ENCODE measurements around the gene TWF2. TPM values are rescaled to one million over a fixed set of nuclear protein-coding genes. Genes with fewer than 3 reads are reported as not detected.

TWF2 gene
- polyA plus RNA-seq, 2 of the 4 experiments (the other 2 are of a cell fraction) = 36.8 to 53.6 TPM

DNA sequence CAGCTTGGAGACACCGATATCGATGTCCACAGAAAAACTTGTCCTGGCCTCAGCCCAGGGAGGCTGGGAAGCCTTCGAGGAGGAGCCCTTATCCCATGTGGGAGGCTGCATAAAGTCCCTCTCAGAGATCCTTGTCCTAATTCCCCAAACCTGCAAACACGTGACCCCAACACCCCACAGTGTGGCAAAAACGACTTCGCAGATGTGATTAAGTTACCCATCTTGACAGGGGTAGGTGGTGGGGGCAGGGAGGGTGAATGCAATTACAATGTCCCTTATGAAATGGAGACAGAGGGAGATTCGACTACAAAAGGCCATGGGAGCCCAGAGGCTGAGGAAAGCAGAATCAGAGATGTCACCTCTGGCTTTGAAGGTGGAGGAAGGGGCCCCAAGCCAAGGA, 11.2 kb downstream of the TWF2 start:
- no peaks in the 10 kb centered on the region for H3K4me1 ChIP-seq
- FAIRE-seq (no peak), DNase-seq (ENCODE audit: low read depth in 1 of 2, low spot score in 1 of 2) (no peak), ATAC-seq (no peak)
- CTCF ChIA-PET = interaction anchor here (0.7 to 12.2 kb wide), 4 partner anchors 6 to 144 kb away, joined by 3 to 198 read pairs (median 6); partner anchors contain the start of gene TWF2
- H3K4me3 ChIP-seq = no peak overlapping the region
- POLR2A ChIA-PET = interaction anchor here (1.0 kb wide), 1 partner anchor 11 kb away, joined by 3 read pairs; no protein-coding TSS in a partner anchor
- no peaks in the 10 kb centered on the region for H3K9me3 ChIP-seq
- no peak overlapping the region for H3K4me2 ChIP-seq
- WGBS (ENCODE audit: missing lambda C conversion rate) = 82% methylated on average over 4 of the region's 7 CpGs
- no peak overlapping the region for H3K27ac ChIP-seq
- TF ChIP-seq HEYL (CRISPR knock-in tag; IDR thresholded peaks at IDR 0.05) = no peak
- TF ChIP-seq, protein P1, sequence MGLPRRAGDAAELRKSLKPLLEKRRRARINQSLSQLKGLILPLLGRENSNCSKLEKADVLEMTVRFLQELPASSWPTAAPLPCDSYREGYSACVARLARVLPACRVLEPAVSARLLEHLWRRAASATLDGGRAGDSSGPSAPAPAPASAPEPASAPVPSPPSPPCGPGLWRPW (IDR thresholded peaks at IDR 0.05) = no peak
- no peak for TF ChIP-seq GATA3 (IDR thresholded peaks at IDR 0.05; ENCODE audit: borderline replicate concordance)
- TF ChIP-seq FOSB (CRISPR knock-in tag; IDR thresholded peaks at IDR 0.05) = no peak
- TF ChIP-seq RAD21 (conservative IDR thresholded peaks at IDR 0.05 in 1 of 2, IDR thresholded peaks at IDR 0.05 in 1 of 2) = no peak
- no peak for TF ChIP-seq ZC3H11A (IDR thresholded peaks at IDR 0.05)
- TF ChIP-seq NR3C1 (IDR thresholded peaks at IDR 0.05) = no peak
- no peak for TF ChIP-seq HOXB5 (CRISPR knock-in tag; IDR thresholded peaks at IDR 0.05)
- no peak for TF ChIP-seq EHMT2 (IDR thresholded peaks at IDR 0.05; ENCODE audit: low read depth)
- TF ChIP-seq, protein P2, sequence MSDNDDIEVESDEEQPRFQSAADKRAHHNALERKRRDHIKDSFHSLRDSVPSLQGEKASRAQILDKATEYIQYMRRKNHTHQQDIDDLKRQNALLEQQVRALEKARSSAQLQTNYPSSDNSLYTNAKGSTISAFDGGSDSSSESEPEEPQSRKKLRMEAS (IDR thresholded peaks at IDR 0.05) = no peak

DNA sequence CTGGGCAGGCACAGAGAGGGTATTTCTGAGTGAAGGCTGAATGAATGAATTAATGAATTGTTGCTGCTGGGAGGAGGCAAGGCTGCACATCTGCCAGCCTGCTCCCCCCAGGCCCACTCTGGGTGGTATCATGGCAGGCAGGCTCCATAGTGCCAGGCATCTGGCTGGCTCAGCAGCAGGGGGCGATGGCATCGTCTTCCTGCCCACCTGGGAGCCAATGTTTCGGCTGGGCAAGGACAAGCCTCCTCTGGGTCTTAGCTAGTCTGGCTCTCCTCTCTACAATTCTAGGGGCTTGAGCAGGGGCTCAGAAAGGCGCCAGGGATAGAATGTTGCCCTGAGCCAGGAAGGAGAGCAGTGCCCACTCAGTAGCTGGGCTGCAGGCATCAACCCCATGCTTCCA, 11.8 kb downstream of the TWF2 start:
- CTCF ChIA-PET = interaction anchor here (0.7 to 12.2 kb wide), 4 partner anchors 7 to 145 kb away, joined by 3 to 198 read pairs (median 6); partner anchors contain the start of gene TWF2
- Histone ChIP-seq H3K4me1 (no peaks in the 10 kb centered on the region), H3K4me2 (no peak overlapping the region), H3K9me3 (no peaks in the 10 kb centered on the region), H3K27ac (no peak overlapping the region), H3K4me3 (no peak overlapping the region)
- FAIRE-seq (no peak), DNase-seq (ENCODE audit: low read depth in 1 of 2, low spot score in 1 of 2) (no peak), ATAC-seq (0 out of 6 replicates have a peak, but pooled peaks of 1 of the 2 experiments have one; percentile 11)
- TF ChIP-seq POLR2AphosphoS2 (conservative IDR thresholded peaks at IDR 0.05; ENCODE audit: low read length) (no peak), RARB (CRISPR knock-in tag; IDR thresholded peaks at IDR 0.05) (no peak), CHD4 (IDR thresholded peaks at IDR 0.05; ENCODE audit: borderline replicate concordance) (no peak), FOSB (CRISPR knock-in tag; IDR thresholded peaks at IDR 0.05) (no peak), JUNB (IDR thresholded peaks at IDR 0.05) (no peak), RCOR1 (IDR thresholded peaks at IDR 0.05; ENCODE audit: low read depth, low read length) (no peak), PHF8 (IDR thresholded peaks at IDR 0.05; ENCODE audit: borderline replicate concordance, low read depth) (no peak), KDM1A (IDR thresholded peaks at IDR 0.05; ENCODE audit: low read depth) (no peak), HOXB5 (CRISPR knock-in tag; IDR thresholded peaks at IDR 0.05) (no peak)
- TF ChIP-seq, protein P3, sequence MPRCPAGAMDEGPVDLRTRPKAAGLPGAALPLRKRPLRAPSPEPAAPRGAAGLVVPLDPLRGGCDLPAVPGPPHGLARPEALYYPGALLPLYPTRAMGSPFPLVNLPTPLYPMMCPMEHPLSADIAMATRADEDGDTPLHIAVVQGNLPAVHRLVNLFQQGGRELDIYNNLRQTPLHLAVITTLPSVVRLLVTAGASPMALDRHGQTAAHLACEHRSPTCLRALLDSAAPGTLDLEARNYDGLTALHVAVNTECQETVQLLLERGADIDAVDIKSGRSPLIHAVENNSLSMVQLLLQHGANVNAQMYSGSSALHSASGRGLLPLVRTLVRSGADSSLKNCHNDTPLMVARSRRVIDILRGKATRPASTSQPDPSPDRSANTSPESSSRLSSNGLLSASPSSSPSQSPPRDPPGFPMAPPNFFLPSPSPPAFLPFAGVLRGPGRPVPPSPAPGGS (IDR thresholded peaks at IDR 0.05) = no peak
- TF ChIP-seq, protein P4, sequence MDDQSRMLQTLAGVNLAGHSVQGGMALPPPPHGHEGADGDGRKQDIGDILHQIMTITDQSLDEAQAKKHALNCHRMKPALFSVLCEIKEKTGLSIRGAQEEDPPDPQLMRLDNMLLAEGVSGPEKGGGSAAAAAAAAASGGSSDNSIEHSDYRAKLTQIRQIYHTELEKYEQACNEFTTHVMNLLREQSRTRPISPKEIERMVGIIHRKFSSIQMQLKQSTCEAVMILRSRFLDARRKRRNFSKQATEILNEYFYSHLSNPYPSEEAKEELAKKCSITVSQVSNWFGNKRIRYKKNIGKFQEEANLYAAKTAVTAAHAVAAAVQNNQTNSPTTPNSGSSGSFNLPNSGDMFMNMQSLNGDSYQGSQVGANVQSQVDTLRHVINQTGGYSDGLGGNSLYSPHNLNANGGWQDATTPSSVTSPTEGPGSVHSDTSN (IDR thresholded peaks at IDR 0.05) = no peak
- WGBS (ENCODE audit: missing lambda C conversion rate) = 87% methylated on average over 3 of the region's 4 CpGs
- POLR2A ChIA-PET = interaction anchor here (1.0 kb wide), 1 partner anchor 11 kb away, joined by 3 read pairs; no protein-coding TSS in a partner anchor

DNA sequence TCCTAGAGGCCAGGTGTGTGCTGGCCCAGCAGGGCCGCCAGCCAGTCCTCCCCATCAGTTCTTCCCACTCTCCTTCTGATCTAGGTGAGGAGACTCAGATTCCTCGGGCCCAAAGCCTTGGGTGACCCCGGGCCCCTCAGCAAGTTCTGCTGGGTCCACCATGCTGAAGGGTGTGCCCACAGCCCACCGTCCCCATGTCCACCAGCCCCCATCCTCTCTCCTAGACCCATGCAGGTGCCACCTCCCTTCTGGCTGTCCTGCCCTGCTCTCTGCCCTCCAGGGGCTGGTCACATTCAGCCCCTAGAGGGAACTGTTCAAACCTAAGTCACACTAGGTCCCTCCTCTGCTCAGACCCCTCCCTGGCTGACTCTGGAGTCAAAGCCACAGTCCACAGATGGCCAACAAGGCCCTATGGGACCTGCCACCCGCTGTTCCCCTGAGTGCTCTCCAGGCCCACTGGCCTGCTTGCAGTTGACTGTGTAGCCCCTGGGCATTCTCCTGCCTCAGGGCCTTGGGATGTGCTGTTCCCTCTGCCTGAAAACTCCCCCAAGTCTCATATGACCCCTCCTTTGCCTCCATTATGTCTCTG, 12.6 kb downstream of the TWF2 start:
- no peaks in the 10 kb centered on the region for H3K4me1 ChIP-seq
- ATAC-seq (no peak; a peak in 1 of 6 replicates), FAIRE-seq (no peak), DNase-seq (ENCODE audit: low read depth in 1 of 2, low spot score in 1 of 2) (no peak)
- H3K4me3 ChIP-seq = no peak overlapping the region
- H3K4me2 ChIP-seq = no peak overlapping the region
- H3K27ac ChIP-seq = no peak overlapping the region
- ChIA-PET CTCF (interaction anchor here (2.4 to 12.2 kb wide), 2 partner anchors 7 to 114 kb away, joined by 8 to 198 read pairs; partner anchors contain the start of gene TWF2), POLR2A (no interaction called here)
- TF ChIP-seq JUNB (IDR thresholded peaks at IDR 0.05) (no peak), RCOR1 (IDR thresholded peaks at IDR 0.05; ENCODE audit: low read depth, low read length) (no peak), PHF8 (IDR thresholded peaks at IDR 0.05; ENCODE audit: borderline replicate concordance, low read depth) (no peak), ESRRA (IDR thresholded peaks at IDR 0.05; ENCODE audit: borderline replicate concordance, low read length) (no peak), TP53 (CRISPR knock-in tag; IDR thresholded peaks at IDR 0.05) (no peak), HOXB5 (CRISPR knock-in tag; IDR thresholded peaks at IDR 0.05) (no peak), NFE2L2 (conservative IDR thresholded peaks at IDR 0.05; ENCODE audit: low read length) (no peak), ZC3H11A (IDR thresholded peaks at IDR 0.05) (no peak), FOSL2 (IDR thresholded peaks at IDR 0.05) (no peak), FOSL2 (CRISPR knock-in tag; IDR thresholded peaks at IDR 0.05) (no peak)
- TF ChIP-seq, protein P2 (IDR thresholded peaks at IDR 0.05) = no peak
- WGBS (ENCODE audit: missing lambda C conversion rate) = 100% methylated on average over 3 of the region's 5 CpGs
- no peaks in the 10 kb centered on the region for H3K9me3 ChIP-seq

Data from A549 (cell line).